H1 (cell line): ENCODE results near the gene GNA12. TPM values are rescaled to one million over a fixed set of nuclear protein-coding genes. Genes with fewer than 3 reads are reported as not detected.

Source experiments
- CHD7 ChIP-seq: fragments of 300-600 bp; sonication (generic); IDR thresholded peaks from 2 replicates; pipeline ENCODE4 v1.7.1; 2012; ENCODE audit warnings: low read length, moderate library complexity, mild to moderate bottlenecking, inconsistent platforms; ENCODE audit not compliant: insufficient replicate concordance
- JUN ChIP-seq: IDR thresholded peaks from 2 replicates; pipeline ENCODE4 v1.6.1; 2011; ENCODE audit warnings: low read depth, mild to moderate bottlenecking, improper control_type of control experiment, low read length
- polyA plus RNA-seq, 7 experiments: library from polyadenylated mRNA; depleted of rRNA in 3 of 7; stranded (reverse) in 5 of 7; unstranded in 2 of 7; fragments of >200 nt in 5 of 7; fragments of 200-250 nt in 2 of 7; gene quantifications; 1 replicate in 5 of 7; 2 replicates in 1 of 7; 4 replicates in 1 of 7; pipeline versions ENCODE4 v1.2.1 to v1.2.3, GENCODE V29; 2011 to 2013; ENCODE audit warnings: missing spikeins in 2 of 7, mixed read lengths in 2 of 7
- total RNA-seq: library from RNA; stranded (reverse); fragmentation: NEBNext Ultra II Directional; extraction: Animal tissue kit (Norgen Biotek cat#: 25700); gene quantifications from 2 replicates; pipeline ENCODE4 v1.2.1, GENCODE V29; 2021

The GNA12 gene
- total and polyA plus RNA-seq, 2 of the 8 experiments (the other 6 are each of a cell fraction or from before 2014, with no cell fraction given): 96.5 to 109 TPM

GRCh38 chr7:2761801-2762497, 82.2 kb downstream of the GNA12 start (continued):
- TF ChIP-seq JUN: no peak
- TF ChIP-seq CHD7: no peak
- TF ChIP-seq, all 59 proteins: peak for 0
